CD4-positive, alpha-beta T cell treated with Interleukin-15 for 4 hours (primary cell): ENCODE measurements around the gene TM9SF1.
A peak's percentile ranks its signal among the peaks of the same experiment; 100 is the strongest.

ENCODE experiments used
- DNase-seq: peaks from one replicate; pipeline ENCODE4 v3.0.0-alpha.2; 2020; ENCODE audit warnings: low spot score

TM9SF1 gene

GRCh38 chr14:24151404-24152080 lies 43.7 kb downstream of the TM9SF1 start:
- DNase-seq, result no peak

GRCh38 chr14:24150993-24151392 lies 44.2 kb downstream of the TM9SF1 start:
- DNase-seq, result no peak

- DNase-seq, result no peak
These were observed 44.7 kb downstream of the TM9SF1 start for GRCh38 chr14:24150567-24150966.

- no peak for DNase-seq
These were observed 45.2 kb downstream of the TM9SF1 start for GRCh38 chr14:24150061-24150460.

GRCh38 chr14:24149302-24149969 lies 45.8 kb downstream of the TM9SF1 start:
- DNase-seq, result no peak

- DNase-seq, result no peak
These were observed 47.3 kb downstream of the TM9SF1 start for GRCh38 chr14:24147761-24148428.

GRCh38 chr14:24146978-24147760 lies 48.1 kb downstream of the TM9SF1 start, which contains the start of gene RNF31:
TSS of gene RNF31 (plus strand) at chr14:24147498. CDS start at chr14:24147699, 201 bp downstream.
- peak; percentile 96 for DNase-seq

- DNase-seq, result peak; percentile 88
These were observed 48.7 kb downstream of the TM9SF1 start, which contains the start of gene PSME2 for GRCh38 chr14:24146453-24146977. TSS of gene PSME2 (minus strand) at chr14:24146610. CDS start at chr14:24146581, 29 bp downstream.

GRCh38 chr14:24145690-24146452 lies 49.4 kb downstream of the TM9SF1 start:
- DNase-seq, result no peak

GRCh38 chr14:24145219-24145618 lies 50.0 kb downstream of the TM9SF1 start:
- no peak for DNase-seq

- DNase-seq, result no peak
These were observed 50.8 kb downstream of the TM9SF1 start for GRCh38 chr14:24144451-24144850.

- DNase-seq, result no peak
These were observed 51.7 kb downstream of the TM9SF1 start for GRCh38 chr14:24143511-24143910.

- peak; percentile 99 for DNase-seq
These were observed 54.0 kb downstream of the TM9SF1 start, which contains the start of gene EMC9 for GRCh38 chr14:24141097-24141880. TSS of gene EMC9 (minus strand) at chr14:24141591. CDS start at chr14:24141304, 287 bp downstream.

GRCh38 chr14:24139272-24139934 lies 55.8 kb downstream of the TM9SF1 start:
- DNase-seq, result peak; percentile 21
